GM12878 (cell line): ENCODE results near the gene DGAT2. TPM values are rescaled to one million over a fixed set of nuclear protein-coding genes. Genes with fewer than 3 reads are reported as not detected.

Experiments
- BCLAF1 ChIP-seq: fragments of 450-650 bp; IDR thresholded peaks from 2 replicates; pipeline ENCODE4 v1.6.1; 2017; ENCODE audit warnings: antibody characterized with exemption, mild to moderate bottlenecking, moderate library complexity
- CBFB ChIP-seq: IDR thresholded peaks from 2 replicates; pipeline ENCODE4 v1.6.1; 2016; ENCODE audit warnings: antibody characterized with exemption, low read depth
- E4F1 ChIP-seq: fragments of 450-650 bp; IDR thresholded peaks from 2 replicates; pipeline ENCODE4 v1.6.1; 2018; ENCODE audit warnings: borderline replicate concordance, mild to moderate bottlenecking; ENCODE audit not compliant: partially characterized antibody
- ELK1 ChIP-seq: IDR thresholded peaks from 2 replicates; pipeline ENCODE4 v1.6.1; 2012; ENCODE audit warnings: low read depth, low read length, improper control_type of control experiment
- MAX ChIP-seq: IDR thresholded peaks from 2 replicates; pipeline ENCODE4 v1.6.1; 2012; ENCODE audit warnings: low read depth, low read length, improper control_type of control experiment
- MTA3 ChIP-seq: IDR thresholded peaks from 2 replicates; pipeline ENCODE4 v1.6.1; 2012; ENCODE audit warnings: low read length, inconsistent platforms, borderline replicate concordance
- PBX3 ChIP-seq: IDR thresholded peaks from 2 replicates; pipeline ENCODE4 v1.6.1; 2011; ENCODE audit warnings: mild to moderate bottlenecking, low read depth, low read length, moderate library complexity; ENCODE audit not compliant: insufficient replicate concordance
- RCOR1 ChIP-seq: conservative IDR thresholded peaks from 2 replicates; pipeline ENCODE4 v1.6.1; 2012; ENCODE audit warnings: low read depth, low read length, improper control_type of control experiment
- SMAD1 ChIP-seq: fragments of 450-650 bp; IDR thresholded peaks from 2 replicates; pipeline ENCODE4 v1.6.1; 2018; ENCODE audit warnings: mild to moderate bottlenecking, low read depth; ENCODE audit not compliant: partially characterized antibody
- SP1 ChIP-seq: IDR thresholded peaks from one replicate; pipeline ENCODE4 v1.6.1; 2011; ENCODE audit warnings: low read depth, low read length
- SUPT20H ChIP-seq: IDR thresholded peaks from 2 replicates; pipeline ENCODE4 v1.6.1; 2011; ENCODE audit warnings: low read depth, mild to moderate bottlenecking, low read length, moderate library complexity, borderline replicate concordance; ENCODE audit not compliant: control insufficient read depth
- TCF7 ChIP-seq: IDR thresholded peaks from 2 replicates; pipeline ENCODE4 v1.6.1; 2014; ENCODE audit warnings: antibody characterized with exemption, borderline replicate concordance
- polyA plus RNA-seq, 11 experiments: library from polyadenylated mRNA; depleted of rRNA in 4 of 11; unstranded in 6 of 11; stranded (reverse) in 5 of 11; fragments of >200 nt; fragmentation: Nextera tagmentation in 4 of 11; fragmentation: Illumina TruSeq in 1 of 11; extraction: Ambion mirVana in 4 of 11; extraction: Trizol in 1 of 11; gene quantifications; 1 replicate in 1 of 11; 2 replicates in 10 of 11; pipeline versions ENCODE4 v1.2.1 to v1.2.3, GENCODE V29; 2011 to 2016; ENCODE audit warnings: inconsistent platforms in 2 of 11, missing spikeins in 2 of 11, low read depth in 1 of 11
- total RNA-seq, 4 experiments: library from RNA; depleted of rRNA in 3 of 4; stranded (reverse); fragments of >200 nt in 3 of 4; fragmentation: Illumina TruSeq in 1 of 4; extraction: Trizol in 1 of 4; gene quantifications; 2 replicates each; pipeline versions ENCODE4 v1.2.1 to v1.2.3, GENCODE V29; 2013 to 2021

DGAT2 gene
- total and polyA plus RNA-seq, 10 of the 15 experiments (the other 5 are each of a cell fraction or from before 2014, with no cell fraction given) = 5.1 to 25.9 (median 17.6) TPM

- TF ChIP-seq SUPT20H (no peak), PBX3 (no peak), RCOR1 (no peak), TCF7 (no peak), MAX (no peak), BCLAF1 (no peak), SP1 (no peak), E4F1 (no peak), SMAD1 (no peak), CBFB (no peak), MTA3 (no peak), ELK1 (no peak)
- TF ChIP-seq, all 136 proteins: peak for 0
Measured at GRCh38 chr11:75781296-75781695, 12.7 kb downstream of the DGAT2 start (continued).
